Ovary (tissue), 9 donors: ENCODE data around the gene TCN2. TPM values are rescaled to one million over a fixed set of nuclear protein-coding genes. Genes with fewer than 3 reads are reported as not detected.
"Not testable (repeated sequence)": the region's sequence is repeated elsewhere in the genome, so short reads cannot be mapped to it uniquely, and the experiment has no call there.

Source experiments
- DNase-seq, 5 donors: peaks; one replicate each; pipeline ENCODE4 v3.0.0-alpha.2; 2019 to 2020
- H3K27ac ChIP-seq, 2 donors: fragments of 200-600 bp; one replicate each; pipeline versions ENCODE4 v1.5.1 to v1.8.0; 2019 to 2022
- H3K27me3 ChIP-seq: fragments of 200-600 bp; one replicate; pipeline ENCODE4 v1.8.0; 2022
- H3K36me3 ChIP-seq: fragments of 200-600 bp; sonication (generic); one replicate; pipeline ENCODE4 v1.5.1; 2019
- H3K4me1 ChIP-seq: one replicate; pipeline ENCODE4 v1.8.1; 2013; ENCODE audit warnings: mild to moderate bottlenecking, moderate library complexity; ENCODE audit not compliant: insufficient read depth
- H3K4me3 ChIP-seq: fragments of 200-600 bp; sonication (generic); one replicate; pipeline ENCODE4 v1.5.1; 2017
- H3K9me3 ChIP-seq, 2 donors: fragments of 200-600 bp in 1 of 2; sonication (generic) in 1 of 2; one replicate each; pipeline versions ENCODE4 v1.5.1 to v1.8.1; 2013 to 2019; ENCODE audit warnings: mild to moderate bottlenecking in 1 of 2, moderate library complexity in 1 of 2
- CTCF ChIP-seq, 3 donors: fragments of 450-650 bp in 2 of 3; fragments of 200-600 bp in 1 of 3; IDR thresholded peaks; one replicate each; pipeline versions ENCODE4 v1.5.1 to v1.8.0; 2016 to 2022; ENCODE audit warnings: antibody characterized with exemption in 3 of 3, mild to moderate bottlenecking in 1 of 3
- EP300 ChIP-seq: sonication (generic); formaldehyde crosslinking; IDR thresholded peaks from one replicate; pipeline ENCODE4 v1.6.1; 2017; ENCODE audit warnings: antibody characterized with exemption
- POLR2A ChIP-seq: fragments of 450-650 bp; IDR thresholded peaks from one replicate; pipeline ENCODE4 v1.6.1; 2017; ENCODE audit warnings: antibody characterized with exemption, mild to moderate bottlenecking, moderate library complexity
- WGBS, 3 donors: extraction: QIAGEN DNeasy Blood & Tissue Kit in 1 of 3; methylation state at CpG; one replicate each; pipeline versions ENCODE4 v1.1.5 to v1.1.7; 2013 to 2017; 5-methylcytosine and 5-hydroxymethylcytosine counted together
- intact Hi-C, 4 donors: fragments of 100-400 bp; cut with DNase I; formaldehyde crosslinking; loops; one replicate each; pipeline versions ENCODE4 v1.11.0 to v1.15.1; 2022 to 2023
- polyA plus RNA-seq, 2 donors: library from polyadenylated mRNA; stranded (reverse); fragments of 200-250 nt in 1 of 2; fragments of 350-450 nt in 1 of 2; fragmentation: Illumina TruSeq in 1 of 2; extraction: RNeasy Lipid Tissue Mini Kit (QIAGEN cat#74804) in 1 of 2; gene quantifications; one replicate each; pipeline ENCODE4 v1.2.3, GENCODE V29; 2013 to 2014
- total RNA-seq, 7 donors: library from RNA; depleted of rRNA in 2 of 7; stranded (reverse); fragments of >200 nt in 2 of 7; fragmentation: NEBNext Ultra II Directional in 3 of 7; extraction: Animal tissue kit (Norgen Biotek cat#: 25700) in 3 of 7; gene quantifications; one replicate each; pipeline versions ENCODE4 v1.1.0 to v1.2.4, GENCODE V29; 2016 to 2023
- donor health status: DM: no; HTN: no; CAD: no; lungs with moderate emphysema.
- donor health status: DM: no; HTN: no; CAD: no.
- donor health status: Bipolar disorder and iron deficiency.
- donor health status: DM: yes; HTN: yes; CAD: no.
- donor health status: DM: no; HTN: no; CAD: no.
- donor health status: DM: yes; HTN: yes; CAD: no.

The TCN2 gene
- total and polyA plus RNA-seq, 9 donors: 5.1 to 33.9 (median 15.6) TPM

GRCh38 chr22:30591191-30591587 lies 15.8 kb upstream of the TCN2 start:
- DNase-seq: no peak
- no peaks in the 10 kb centered on the region for H3K27me3 ChIP-seq
- TF ChIP-seq POLR2A (no peak), EP300 (no peak), CTCF (IDR thresholded peaks at IDR 0.05) (no peak)
- H3K4me1 ChIP-seq: peaks cover 9% of the 10 kb centered on the region
- H3K9me3 ChIP-seq: no peaks in the 10 kb centered on the region
- WGBS, 3 donors: 0 to 3% (median 1%) methylated on average over 14 of the region's 14 CpGs
- H3K4me3 ChIP-seq: peak overlapping the region; percentile 91
- peak overlapping the region in 1 of 2 donors; percentile 74 for H3K27ac ChIP-seq
- H3K36me3 ChIP-seq: no peaks in the 10 kb centered on the region
- intact Hi-C loops: loop anchor here in 1 of 4 donors (10.0 kb wide), 1 partner anchor 166 kb away; the partner anchor contains the start of gene MTFP1

GRCh38 chr22:30591588-30592359 lies 15.2 kb upstream of the TCN2 start, which contains the start of gene PES1:
TSS of gene PES1 (minus strand) at chr22:30591910. CDS start at chr22:30591833, 77 bp downstream.
- peak; percentile 23 for TF ChIP-seq POLR2A
- no peak for TF ChIP-seq EP300
- TF ChIP-seq CTCF (IDR thresholded peaks at IDR 0.05): no peak
- H3K4me1 ChIP-seq: peaks cover 9% of the 10 kb centered on the region
- 0 to 1% (median 0%) methylated on average over 49 of the region's 49 CpGs for WGBS, 3 donors
- H3K4me3 ChIP-seq: peak within 1 kb of the TSS; percentile 91
- no peaks in the 10 kb centered on the region for H3K9me3 ChIP-seq
- peak within 1 kb of the TSS in 1 of 2 donors; percentile 74 for H3K27ac ChIP-seq
- DNase-seq: peak; percentile 94 to 97 (median 96)
- intact Hi-C loops: loop anchor here in 1 of 4 donors (10.0 kb wide), 1 partner anchor 167 kb away; the partner anchor contains the start of gene MTFP1
- H3K27me3 ChIP-seq: no peaks in the 10 kb centered on the region
- H3K36me3 ChIP-seq: no peaks in the 10 kb centered on the region

- peak overlapping the region; percentile 91 for H3K4me3 ChIP-seq
- 28 to 35% (median 32%) methylated on average over 18 of the region's 18 CpGs for WGBS, 3 donors
- peak in 1 of 3 donors; percentile 1 for TF ChIP-seq CTCF (IDR thresholded peaks at IDR 0.05)
- not testable (repeated sequence) for H3K9me3 ChIP-seq, DNase-seq, H3K27ac ChIP-seq, H3K4me1 ChIP-seq, H3K27me3 ChIP-seq, H3K36me3 ChIP-seq
- intact Hi-C loops: loop anchor here in 1 of 4 donors (10.0 kb wide), 1 partner anchor 168 kb away; the partner anchor contains the start of gene MTFP1
Measured at GRCh38 chr22:30592360-30592713, 14.6 kb upstream of the TCN2 start.

GRCh38 chr22:30596199-30596598 lies 10.8 kb upstream of the TCN2 start:
- no peak overlapping the region for H3K27ac ChIP-seq
- TF ChIP-seq CTCF (IDR thresholded peaks at IDR 0.05): no peak
- TF ChIP-seq EP300: no peak
- no peak for TF ChIP-seq POLR2A
- intact Hi-C loops: loop anchor here in 1 of 4 donors (10.0 kb wide), 1 partner anchor 171 kb away; the partner anchor contains the start of gene MTFP1
- DNase-seq: no peak
- H3K9me3 ChIP-seq: no peaks in the 10 kb centered on the region
- H3K27me3 ChIP-seq: no peaks in the 10 kb centered on the region
- H3K4me3 ChIP-seq: no peak overlapping the region
- WGBS, 3 donors: 58 to 66% (median 65%) methylated on average over 2 of the region's 2 CpGs
- H3K4me1 ChIP-seq: no peaks in the 10 kb centered on the region
- no peaks in the 10 kb centered on the region for H3K36me3 ChIP-seq
